ENCODE results near the gene RHBDL1.
A peak's percentile ranks its signal among the peaks of the same experiment; 100 is the strongest.

RHBDL1 gene

GRCh38 chr16:652454-653305, 22.8 kb upstream of the RHBDL1 start:
- no peak overlapping the region for H3K27ac ChIP-seq
- no peak for TF ChIP-seq CTCF (conservative IDR thresholded peaks at IDR 0.05; ENCODE audit: low read depth, low read length)
- H3K4me1 ChIP-seq (ENCODE audit: low read depth, poor library complexity, severe bottlenecking), result peaks cover 8% of the 10 kb centered on the region
- H4K20me1 ChIP-seq (ENCODE audit: insufficient read depth), result no peaks in the 10 kb centered on the region
- H3K79me2 ChIP-seq (ENCODE audit: insufficient read depth, low read depth), result 0 out of 2 replicates have a peak, but pooled peaks cover 17% of the 10 kb centered on the region
- H3K4me3 ChIP-seq (IDR thresholded peaks at IDR 0.05; ENCODE audit: insufficient read depth, low read depth, low read length), result no peak overlapping the region
- H3K36me3 ChIP-seq (ENCODE audit: insufficient read depth), result no peaks in the 10 kb centered on the region
- no peak overlapping the region for H2AFZ ChIP-seq (ENCODE audit: low read depth)
- H3K27me3 ChIP-seq (ENCODE audit: insufficient read depth, low read depth), result no peaks in the 10 kb centered on the region
- H3K9ac ChIP-seq, result no peak overlapping the region
- H3K4me2 ChIP-seq, result no peak overlapping the region

GRCh38 chr16:654034-654433, 21.4 kb upstream of the RHBDL1 start:
- Histone ChIP-seq H3K4me1 (ENCODE audit: low read depth, poor library complexity, severe bottlenecking) (peaks cover 8% of the 10 kb centered on the region), H3K36me3 (ENCODE audit: insufficient read depth) (no peaks in the 10 kb centered on the region), H4K20me1 (ENCODE audit: insufficient read depth) (no peaks in the 10 kb centered on the region), H3K27ac (no peak overlapping the region), H3K79me2 (ENCODE audit: insufficient read depth, low read depth) (0 out of 2 replicates have a peak, but pooled peaks cover 11% of the 10 kb centered on the region), H3K27me3 (ENCODE audit: insufficient read depth, low read depth) (no peaks in the 10 kb centered on the region), H3K4me3 (IDR thresholded peaks at IDR 0.05; ENCODE audit: insufficient read depth, low read depth, low read length) (no peak overlapping the region), H3K4me2 (no peak overlapping the region), H2AFZ (ENCODE audit: low read depth) (no peak overlapping the region), H3K9ac (no peak overlapping the region)
- no peak for TF ChIP-seq CTCF (conservative IDR thresholded peaks at IDR 0.05; ENCODE audit: low read depth, low read length)

GRCh38 chr16:657487-657886, 18.0 kb upstream of the RHBDL1 start:
- no peak overlapping the region for H3K4me2 ChIP-seq
- H2AFZ ChIP-seq (ENCODE audit: low read depth), result no peak overlapping the region
- H3K36me3 ChIP-seq (ENCODE audit: insufficient read depth), result no peaks in the 10 kb centered on the region
- peaks cover 20% of the 10 kb centered on the region for H3K4me1 ChIP-seq (ENCODE audit: low read depth, poor library complexity, severe bottlenecking)
- TF ChIP-seq CTCF (conservative IDR thresholded peaks at IDR 0.05; ENCODE audit: low read depth, low read length), result no peak
- H3K27ac ChIP-seq, result no peak overlapping the region
- H3K4me3 ChIP-seq (IDR thresholded peaks at IDR 0.05; ENCODE audit: insufficient read depth, low read depth, low read length), result no peak overlapping the region
- no peaks in the 10 kb centered on the region for H3K27me3 ChIP-seq (ENCODE audit: insufficient read depth, low read depth)
- H3K79me2 ChIP-seq (ENCODE audit: insufficient read depth, low read depth), result no peaks in the 10 kb centered on the region
- no peaks in the 10 kb centered on the region for H4K20me1 ChIP-seq (ENCODE audit: insufficient read depth)
- H3K9ac ChIP-seq, result no peak overlapping the region

GRCh38 chr16:658679-659571, 16.5 kb upstream of the RHBDL1 start:
- H3K9ac ChIP-seq, result no peak overlapping the region
- H3K4me1 ChIP-seq (ENCODE audit: low read depth, poor library complexity, severe bottlenecking), result peaks cover 20% of the 10 kb centered on the region
- no peak overlapping the region for H2AFZ ChIP-seq (ENCODE audit: low read depth)
- H3K4me3 ChIP-seq (IDR thresholded peaks at IDR 0.05; ENCODE audit: insufficient read depth, low read depth, low read length), result no peak overlapping the region
- no peak overlapping the region for H3K27ac ChIP-seq
- no peak overlapping the region for H3K4me2 ChIP-seq
- H4K20me1 ChIP-seq (ENCODE audit: insufficient read depth), result no peaks in the 10 kb centered on the region
- no peaks in the 10 kb centered on the region for H3K79me2 ChIP-seq (ENCODE audit: insufficient read depth, low read depth)
- H3K27me3 ChIP-seq (ENCODE audit: insufficient read depth, low read depth), result no peaks in the 10 kb centered on the region
- H3K36me3 ChIP-seq (ENCODE audit: insufficient read depth), result no peaks in the 10 kb centered on the region
- TF ChIP-seq CTCF (conservative IDR thresholded peaks at IDR 0.05; ENCODE audit: low read depth, low read length), result peak; percentile 35; the same call in 1 of the 2 replicates

Measured in KMS-11 (cell line).